Lung (tissue), 12 donors: Measurements from ENCODE around the gene UAP1. TPM values are rescaled to one million over a fixed set of nuclear protein-coding genes. Genes with fewer than 3 reads are reported as not detected.

Experiments
- ATAC-seq: fragments of 200-7000 bp; cut with Tn5 transposase; one replicate; pipeline ENCODE4 v1.9.1; 2020; ENCODE audit warnings: moderate number of reproducible peaks; ENCODE audit not compliant: insufficient read depth, low FRiP score
- DNase-seq, 3 donors: peaks; one replicate each; pipeline ENCODE4 v3.0.0-alpha.2; 2013 to 2017
- H3K27ac ChIP-seq, 2 donors: one replicate each; pipeline ENCODE4 v1.5.1; 2013; ENCODE audit warnings: mild to moderate bottlenecking in 2 of 2, moderate library complexity in 2 of 2, control low read depth in 1 of 2, inconsistent platforms in 1 of 2, low read depth in 1 of 2, low read length in 1 of 2
- H3K27me3 ChIP-seq, 3 donors: one replicate each; pipeline ENCODE4 v1.5.1; 2013; ENCODE audit warnings: low read length in 2 of 3; ENCODE audit not compliant: control insufficient read depth in 3 of 3, insufficient read depth in 3 of 3
- H3K36me3 ChIP-seq, 4 donors: one replicate each; pipeline ENCODE4 v1.5.1; 2013; ENCODE audit warnings: low read length in 4 of 4, mild to moderate bottlenecking in 1 of 4, moderate library complexity in 1 of 4; ENCODE audit not compliant: control insufficient read depth in 4 of 4, insufficient read depth in 4 of 4
- H3K4me1 ChIP-seq, 5 donors: one replicate each; pipeline ENCODE4 v1.5.1; 2013; ENCODE audit warnings: low read length in 5 of 5, mild to moderate bottlenecking in 2 of 5, moderate library complexity in 1 of 5; ENCODE audit not compliant: control insufficient read depth in 5 of 5, insufficient read depth in 5 of 5
- H3K4me3 ChIP-seq: one replicate; pipeline ENCODE4 v1.5.1; 2013; ENCODE audit warnings: mild to moderate bottlenecking, control low read depth, moderate library complexity
- H3K9ac ChIP-seq, 2 donors: one replicate each; pipeline ENCODE4 v1.5.1; 2013; ENCODE audit warnings: low read length in 2 of 2, control low read depth in 1 of 2; ENCODE audit not compliant: insufficient read depth in 1 of 2
- H3K9me3 ChIP-seq, 4 donors: one replicate each; pipeline ENCODE4 v1.5.1; 2013; ENCODE audit warnings: low read length in 3 of 4, mild to moderate bottlenecking in 1 of 4, moderate library complexity in 1 of 4; ENCODE audit not compliant: control insufficient read depth in 4 of 4, insufficient read depth in 3 of 4
- CTCF ChIP-seq: IDR thresholded peaks from 2 replicates; pipeline ENCODE4 v1.5.1; 2012; ENCODE audit warnings: mild to moderate bottlenecking; ENCODE audit errors: control extremely low read depth, extremely low read depth
- WGBS, 2 donors: extraction: QIAGEN DNeasy Blood & Tissue Kit; methylation state at CpG; one replicate each; pipeline ENCODE4 v1.1.7; 2013; 5-methylcytosine and 5-hydroxymethylcytosine counted together
- polyA plus RNA-seq, 2 donors: library from polyadenylated mRNA; stranded (reverse); fragments of 200-250 nt; gene quantifications; one replicate each; pipeline ENCODE4 v1.2.1, GENCODE V29; 2013
- total RNA-seq, 2 donors: library from RNA; depleted of rRNA in 1 of 2; stranded (reverse); fragments of >200 nt in 1 of 2; gene quantifications; one replicate each; pipeline ENCODE4 v1.2.1, GENCODE V29; 2014 to 2021
- donor health status: control.
- donor health status: control.
- donor health status: Bipolar disorder and iron deficiency.
- donor health status: healthy.
- donor health status: DM: yes; HTN: yes; CAD: no.

The UAP1 gene
- total and polyA plus RNA-seq, 4 donors = 34.7 to 43.4 (median 39.2) TPM

- no peaks in the 10 kb centered on the region for H3K9me3 ChIP-seq
- ATAC-seq (no peak), DNase-seq (no peak)
- TF ChIP-seq CTCF = no peak
- H3K27ac ChIP-seq = no peak overlapping the region
- H3K27me3 ChIP-seq = no peaks in the 10 kb centered on the region
- peaks cover 0 to 17% (median 6%) of the 10 kb centered on the region in 5 donors for H3K4me1 ChIP-seq
- H3K4me3 ChIP-seq = no peak overlapping the region
- H3K36me3 ChIP-seq = no peaks in the 10 kb centered on the region
- no peak overlapping the region for H3K9ac ChIP-seq
- 94 to 95% methylated on average over 6 to 7 of the region's 7 CpGs for WGBS, 2 donors
Measured at GRCh38 chr1:162639718-162640117, 78.2 kb downstream of the UAP1 start.

GRCh38 chr1:162641114-162641513 lies 79.6 kb downstream of the UAP1 start:
- Histone ChIP-seq H3K4me1 (peaks cover 0 to 17% (median 5%) of the 10 kb centered on the region in 5 donors), H3K36me3 (no peaks in the 10 kb centered on the region), H3K9ac (no peak overlapping the region), H3K27me3 (no peaks in the 10 kb centered on the region), H3K4me3 (no peak overlapping the region), H3K9me3 (no peaks in the 10 kb centered on the region), H3K27ac (no peak overlapping the region)
- no peak for TF ChIP-seq CTCF
- DNase-seq = no peak
- ATAC-seq = no peak
- 90 to 98% methylated on average over 2 of the region's 2 CpGs for WGBS, 2 donors

GRCh38 chr1:162644986-162645314 lies 83.4 kb downstream of the UAP1 start:
- no peak for DNase-seq
- WGBS, 2 donors = 93% methylated on average over 3 of the region's 3 CpGs
- Histone ChIP-seq H3K36me3 (no peaks in the 10 kb centered on the region), H3K27ac (no peak overlapping the region), H3K27me3 (no peaks in the 10 kb centered on the region), H3K9ac (no peak overlapping the region), H3K9me3 (no peaks in the 10 kb centered on the region), H3K4me1 (peaks cover 0 to 45% (median 15%) of the 10 kb centered on the region in 5 donors), H3K4me3 (no peak overlapping the region)
- ATAC-seq = no peak
- no peak for TF ChIP-seq CTCF

- Histone ChIP-seq H3K4me3 (no peak overlapping the region), H3K27me3 (no peaks in the 10 kb centered on the region), H3K27ac (no peak overlapping the region), H3K36me3 (no peaks in the 10 kb centered on the region), H3K9me3 (no peaks in the 10 kb centered on the region), H3K4me1 (peaks cover 0 to 45% (median 15%) of the 10 kb centered on the region in 5 donors), H3K9ac (no peak overlapping the region)
- 66 to 77% methylated on average over 4 of the region's 4 CpGs for WGBS, 2 donors
- no peak for TF ChIP-seq CTCF
- DNase-seq (peak in 2 of 3 donors; percentile 74 to 78), ATAC-seq (no peak)
Measured at GRCh38 chr1:162645666-162646065, 84.1 kb downstream of the UAP1 start.
